Measurements from ENCODE around the gene CNPY1. TPM values are rescaled to one million over a fixed set of nuclear protein-coding genes. Genes with fewer than 3 reads are reported as not detected.
"Not testable (repeated sequence)": the region's sequence is repeated elsewhere in the genome, so short reads cannot be mapped to it uniquely, and the experiment has no call there.

Gene CNPY1
- total RNA-seq, 4 donors from 2014 or later, result not detected

GRCh38 chr7:155521007-155521742 is 25.2 kb downstream of the CNPY1 start:
- WGBS, 2 donors (ENCODE audit: low coverage in 1 of 2), result 65 to 67% methylated on average over 11 to 12 of the region's 14 CpGs

GRCh38 chr7:155520114-155520513 is 26.2 kb downstream of the CNPY1 start:
- no peak for ATAC-seq
- H3K4me1 ChIP-seq, result no peaks in the 10 kb centered on the region
- H3K4me3 ChIP-seq, result no peak overlapping the region
- no peaks in the 10 kb centered on the region for H3K9me3 ChIP-seq
- H3K27ac ChIP-seq, result no peak overlapping the region
- 47% methylated on average over 6 of the region's 7 CpGs; no CpG with 5 or more reads in 1 of the 2 donors for WGBS, 2 donors (ENCODE audit: low coverage in 1 of 2)
- TF ChIP-seq EP300 (IDR thresholded peaks at IDR 0.05) (no peak), POLR2AphosphoS5 (IDR thresholded peaks at IDR 0.05) (no peak)
- H3K36me3 ChIP-seq, result no peaks in the 10 kb centered on the region
- peaks cover 82% of the 10 kb centered on the region for H3K27me3 ChIP-seq

More at GRCh38 chr7:155521007-155521742, 25.2 kb downstream of the CNPY1 start:
- Histone ChIP-seq H3K27me3 (peaks cover 82% of the 10 kb centered on the region), H3K27ac (no peak overlapping the region), H3K36me3 (no peaks in the 10 kb centered on the region), H3K4me3 (no peak overlapping the region), H3K4me1 (no peaks in the 10 kb centered on the region), H3K9me3 (no peaks in the 10 kb centered on the region)
- no peak for ATAC-seq
- TF ChIP-seq POLR2AphosphoS5 (IDR thresholded peaks at IDR 0.05) (no peak), CTCF (IDR thresholded peaks at IDR 0.05) (no peak), POLR2A (IDR thresholded peaks at IDR 0.05) (no peak), EP300 (IDR thresholded peaks at IDR 0.05) (no peak)

GRCh38 chr7:155519358-155519757 is 27.0 kb downstream of the CNPY1 start:
- not testable (repeated sequence) for H3K36me3 ChIP-seq, H3K4me1 ChIP-seq, H3K27ac ChIP-seq, H3K9me3 ChIP-seq, ATAC-seq, H3K4me3 ChIP-seq
- peaks cover 84% of the 10 kb centered on the region for H3K27me3 ChIP-seq
- WGBS, 2 donors (ENCODE audit: low coverage in 1 of 2), result 82 to 86% methylated on average over 3 of the region's 3 CpGs

- Histone ChIP-seq H3K9me3 (no peaks in the 10 kb centered on the region), H3K4me3 (no peak overlapping the region), H3K27me3 (peaks cover 84% of the 10 kb centered on the region), H3K27ac (no peak overlapping the region), H3K4me1 (no peaks in the 10 kb centered on the region), H3K36me3 (no peaks in the 10 kb centered on the region)
- no peak for ATAC-seq
- 84 to 90% methylated on average over 3 to 7 of the region's 7 CpGs for WGBS, 2 donors (ENCODE audit: low coverage in 1 of 2)
- TF ChIP-seq POLR2A (IDR thresholded peaks at IDR 0.05) (no peak), EP300 (IDR thresholded peaks at IDR 0.05) (no peak), POLR2AphosphoS5 (IDR thresholded peaks at IDR 0.05) (no peak), CTCF (IDR thresholded peaks at IDR 0.05) (no peak)
Measured at GRCh38 chr7:155518633-155519032, 27.7 kb downstream of the CNPY1 start.

GRCh38 chr7:155517969-155518368 is 28.4 kb downstream of the CNPY1 start:
- Histone ChIP-seq H3K36me3 (no peaks in the 10 kb centered on the region), H3K27ac (no peak overlapping the region), H3K27me3 (peaks cover 85% of the 10 kb centered on the region), H3K9me3 (no peaks in the 10 kb centered on the region), H3K4me1 (no peaks in the 10 kb centered on the region), H3K4me3 (no peak overlapping the region)
- WGBS, 2 donors (ENCODE audit: low coverage in 1 of 2), result 60 to 79% methylated on average over 1 to 2 of the region's 5 CpGs
- TF ChIP-seq CTCF (IDR thresholded peaks at IDR 0.05), result no peak
- TF ChIP-seq POLR2AphosphoS5 (IDR thresholded peaks at IDR 0.05), result no peak
- TF ChIP-seq POLR2A (IDR thresholded peaks at IDR 0.05), result no peak
- TF ChIP-seq EP300 (IDR thresholded peaks at IDR 0.05), result no peak
- ATAC-seq, result no peak

- TF ChIP-seq EP300 (IDR thresholded peaks at IDR 0.05), result no peak
- no peak for TF ChIP-seq CTCF (IDR thresholded peaks at IDR 0.05)
- no peak for TF ChIP-seq POLR2A (IDR thresholded peaks at IDR 0.05)
- TF ChIP-seq POLR2AphosphoS5 (IDR thresholded peaks at IDR 0.05), result no peak
- 82 to 91% methylated on average over 5 to 6 of the region's 9 CpGs for WGBS, 2 donors (ENCODE audit: low coverage in 1 of 2)
- no peaks in the 10 kb centered on the region for H3K4me1 ChIP-seq
- ATAC-seq, result no peak
- H3K4me3 ChIP-seq, result no peak overlapping the region
- H3K36me3 ChIP-seq, result no peaks in the 10 kb centered on the region
- no peaks in the 10 kb centered on the region for H3K9me3 ChIP-seq
- peaks cover 85% of the 10 kb centered on the region for H3K27me3 ChIP-seq
- H3K27ac ChIP-seq, result no peak overlapping the region
Measured at GRCh38 chr7:155517452-155517851, 28.9 kb downstream of the CNPY1 start.
